Vagina (tissue), 2 donors: ENCODE data around the gene STKLD1.

Experiments used
- CTCF ChIP-seq, 3 experiments: fragments of 450-650 bp in 2 of 3; fragments of 200-600 bp in 1 of 3; sonication (generic) in 1 of 3; IDR thresholded peaks; one replicate each; pipeline ENCODE4 v1.5.1; 2017 to 2019; ENCODE audit warnings: antibody characterized with exemption in 3 of 3, mild to moderate bottlenecking in 2 of 3, moderate library complexity in 2 of 3
- POLR2AphosphoS5 ChIP-seq, 2 donors: sonication (generic); formaldehyde crosslinking; IDR thresholded peaks; one replicate each; pipeline ENCODE4 v1.9.0; 2017; ENCODE audit warnings: antibody characterized with exemption in 2 of 2, mild to moderate bottlenecking in 2 of 2, low read depth in 1 of 2; ENCODE audit not compliant: insufficient read depth in 1 of 2

- TF ChIP-seq CTCF (IDR thresholded peaks at IDR 0.05): no peak
- no peak for TF ChIP-seq POLR2AphosphoS5 (IDR thresholded peaks at IDR 0.05; ENCODE audit: insufficient read depth in 1 of 2, low read depth in 1 of 2)
These were observed 47.0 kb downstream of the STKLD1 start for GRCh38 chr9:133423216-133423615.
